Stimulated activated CD4-positive, alpha-beta T cell treated with anti-CD3 and anti-CD28 coated beads, Interleukin-4, amount 100 ng/mL, for 4 hours (primary cell): Measurements from ENCODE around the gene AIG1.

Experiments
- DNase-seq, 2 experiments: peaks; one replicate each; pipeline ENCODE4 v3.0.0-alpha.2; 2020

AIG1 gene

GRCh38 chr6:143204045-143204444, 143.4 kb downstream of the AIG1 start:
- DNase-seq: no peak

GRCh38 chr6:143205131-143205535, 144.4 kb downstream of the AIG1 start:
- no peak for DNase-seq

- DNase-seq: no peak
These were observed 144.9 kb downstream of the AIG1 start for GRCh38 chr6:143205585-143205984.

- no peak for DNase-seq
These were observed 145.3 kb downstream of the AIG1 start for GRCh38 chr6:143205991-143206390.

GRCh38 chr6:143206550-143206949, 145.9 kb downstream of the AIG1 start:
- DNase-seq: no peak

- no peak for DNase-seq
These were observed 149.7 kb downstream of the AIG1 start for GRCh38 chr6:143210420-143210819.

- no peak for DNase-seq
These were observed 153.2 kb downstream of the AIG1 start for GRCh38 chr6:143213859-143214376.

GRCh38 chr6:143215363-143215762, 154.7 kb downstream of the AIG1 start:
- no peak for DNase-seq

- no peak for DNase-seq
These were observed 155.1 kb downstream of the AIG1 start for GRCh38 chr6:143215771-143216170.

GRCh38 chr6:143218233-143218632, 157.5 kb downstream of the AIG1 start:
- no peak for DNase-seq

GRCh38 chr6:143221698-143222097, 161.0 kb downstream of the AIG1 start:
- no peak for DNase-seq

- no peak for DNase-seq
These were observed 161.6 kb downstream of the AIG1 start for GRCh38 chr6:143222310-143222709.

- no peak for DNase-seq
These were observed 162.1 kb downstream of the AIG1 start for GRCh38 chr6:143222801-143223231.

GRCh38 chr6:143223895-143224294, 163.2 kb downstream of the AIG1 start:
- DNase-seq: no peak

GRCh38 chr6:143224516-143224915, 163.8 kb downstream of the AIG1 start:
- no peak for DNase-seq

GRCh38 chr6:143225929-143226328, 165.2 kb downstream of the AIG1 start:
- no peak for DNase-seq

GRCh38 chr6:143227675-143228074, 167.0 kb downstream of the AIG1 start:
- DNase-seq: no peak

GRCh38 chr6:143229400-143229799, 168.7 kb downstream of the AIG1 start:
- no peak for DNase-seq

GRCh38 chr6:143232849-143233248, 172.2 kb downstream of the AIG1 start:
- no peak for DNase-seq

- no peak for DNase-seq
These were observed 173.0 kb downstream of the AIG1 start for GRCh38 chr6:143233554-143234285.

GRCh38 chr6:143234734-143235133, 174.0 kb downstream of the AIG1 start:
- DNase-seq: no peak

- no peak for DNase-seq
These were observed 175.6 kb downstream of the AIG1 start for GRCh38 chr6:143236151-143236798.

- DNase-seq: no peak
These were observed 177.6 kb downstream of the AIG1 start for GRCh38 chr6:143238306-143238705.

GRCh38 chr6:143241111-143241510, 180.4 kb downstream of the AIG1 start:
- no peak for DNase-seq
